Sigmoid colon (tissue), 4 donors: Measurements from ENCODE around the gene P4HB.

Source experiments
- POLR2AphosphoS5 ChIP-seq, 4 donors: sonication (generic); formaldehyde crosslinking; IDR thresholded peaks; one replicate each; pipeline ENCODE4 v1.6.1; 2017; ENCODE audit warnings: antibody characterized with exemption in 4 of 4
- TF ChIP-seq, protein P1 (sequence below), 4 experiments: fragments of 450-650 bp in 3 of 4; fragments of 200-600 bp in 1 of 4; IDR thresholded peaks; one replicate each; pipeline ENCODE4 v1.5.1; 2016 to 2019; ENCODE audit warnings: antibody characterized with exemption in 4 of 4, mild to moderate bottlenecking in 3 of 4, moderate library complexity in 2 of 4

DNA sequence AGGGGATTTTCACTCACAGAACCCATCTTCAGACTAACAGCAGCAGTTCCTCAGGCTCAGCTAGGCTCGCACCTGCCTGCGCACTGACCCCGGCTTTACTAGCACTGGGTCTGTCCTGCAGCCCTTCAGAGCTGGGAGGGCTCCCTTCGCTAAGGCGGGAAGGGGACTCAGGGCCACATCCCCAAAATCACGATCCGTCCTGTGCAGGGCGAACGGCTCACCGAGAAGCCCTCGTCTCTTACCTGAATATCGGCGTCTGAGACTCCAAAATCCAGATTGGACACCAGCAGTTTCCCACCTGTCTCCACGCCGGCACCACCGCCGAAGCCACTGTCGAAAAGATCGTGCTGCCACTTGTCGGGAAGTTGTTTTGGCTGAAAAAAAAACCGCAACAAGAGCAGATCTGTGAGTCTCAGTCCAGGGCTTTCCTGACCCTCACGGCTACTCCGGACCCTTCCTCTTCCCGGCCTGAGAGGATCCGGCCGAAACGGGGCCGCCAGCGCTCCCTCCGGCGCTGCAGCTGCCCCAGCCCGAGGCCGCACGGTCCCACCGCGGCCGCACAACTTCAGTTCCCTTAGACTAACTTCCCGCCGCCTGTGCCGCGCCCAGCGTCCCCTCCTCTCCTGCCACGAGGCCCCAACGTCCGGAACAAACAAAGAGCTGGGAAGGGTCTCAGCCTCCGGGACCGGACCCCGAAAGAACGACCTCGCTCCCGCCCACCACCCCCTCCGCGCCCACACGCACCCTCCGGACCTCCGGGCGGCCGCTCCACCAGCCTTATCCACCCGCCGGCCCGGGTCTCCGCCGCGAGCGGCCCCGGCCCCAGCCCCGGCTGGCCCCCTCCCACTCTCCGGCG is 30.3 kb upstream of the P4HB start:
- no peak for TF ChIP-seq POLR2AphosphoS5 (IDR thresholded peaks at IDR 0.05)
- TF ChIP-seq, protein P1, sequence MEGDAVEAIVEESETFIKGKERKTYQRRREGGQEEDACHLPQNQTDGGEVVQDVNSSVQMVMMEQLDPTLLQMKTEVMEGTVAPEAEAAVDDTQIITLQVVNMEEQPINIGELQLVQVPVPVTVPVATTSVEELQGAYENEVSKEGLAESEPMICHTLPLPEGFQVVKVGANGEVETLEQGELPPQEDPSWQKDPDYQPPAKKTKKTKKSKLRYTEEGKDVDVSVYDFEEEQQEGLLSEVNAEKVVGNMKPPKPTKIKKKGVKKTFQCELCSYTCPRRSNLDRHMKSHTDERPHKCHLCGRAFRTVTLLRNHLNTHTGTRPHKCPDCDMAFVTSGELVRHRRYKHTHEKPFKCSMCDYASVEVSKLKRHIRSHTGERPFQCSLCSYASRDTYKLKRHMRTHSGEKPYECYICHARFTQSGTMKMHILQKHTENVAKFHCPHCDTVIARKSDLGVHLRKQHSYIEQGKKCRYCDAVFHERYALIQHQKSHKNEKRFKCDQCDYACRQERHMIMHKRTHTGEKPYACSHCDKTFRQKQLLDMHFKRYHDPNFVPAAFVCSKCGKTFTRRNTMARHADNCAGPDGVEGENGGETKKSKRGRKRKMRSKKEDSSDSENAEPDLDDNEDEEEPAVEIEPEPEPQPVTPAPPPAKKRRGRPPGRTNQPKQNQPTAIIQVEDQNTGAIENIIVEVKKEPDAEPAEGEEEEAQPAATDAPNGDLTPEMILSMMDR (IDR thresholded peaks at IDR 0.05), result no peak
